IPS-18c (cell line): Measurements from ENCODE around the gene IGSF9.
A peak's percentile ranks its signal among the peaks of the same experiment; 100 is the strongest.

Source experiments
- H3K4me3 ChIP-seq: 2 replicates; pipeline ENCODE4 v1.7.0; 2013; ENCODE audit warnings: low read depth, mild to moderate bottlenecking, low read length, moderate library complexity; ENCODE audit not compliant: insufficient read depth
- H3K9me3 ChIP-seq: one replicate; pipeline ENCODE4 v1.6.1; 2013; ENCODE audit warnings: mild to moderate bottlenecking, low read length, moderate library complexity; ENCODE audit not compliant: control insufficient read depth, insufficient read depth

IGSF9 gene

DNA sequence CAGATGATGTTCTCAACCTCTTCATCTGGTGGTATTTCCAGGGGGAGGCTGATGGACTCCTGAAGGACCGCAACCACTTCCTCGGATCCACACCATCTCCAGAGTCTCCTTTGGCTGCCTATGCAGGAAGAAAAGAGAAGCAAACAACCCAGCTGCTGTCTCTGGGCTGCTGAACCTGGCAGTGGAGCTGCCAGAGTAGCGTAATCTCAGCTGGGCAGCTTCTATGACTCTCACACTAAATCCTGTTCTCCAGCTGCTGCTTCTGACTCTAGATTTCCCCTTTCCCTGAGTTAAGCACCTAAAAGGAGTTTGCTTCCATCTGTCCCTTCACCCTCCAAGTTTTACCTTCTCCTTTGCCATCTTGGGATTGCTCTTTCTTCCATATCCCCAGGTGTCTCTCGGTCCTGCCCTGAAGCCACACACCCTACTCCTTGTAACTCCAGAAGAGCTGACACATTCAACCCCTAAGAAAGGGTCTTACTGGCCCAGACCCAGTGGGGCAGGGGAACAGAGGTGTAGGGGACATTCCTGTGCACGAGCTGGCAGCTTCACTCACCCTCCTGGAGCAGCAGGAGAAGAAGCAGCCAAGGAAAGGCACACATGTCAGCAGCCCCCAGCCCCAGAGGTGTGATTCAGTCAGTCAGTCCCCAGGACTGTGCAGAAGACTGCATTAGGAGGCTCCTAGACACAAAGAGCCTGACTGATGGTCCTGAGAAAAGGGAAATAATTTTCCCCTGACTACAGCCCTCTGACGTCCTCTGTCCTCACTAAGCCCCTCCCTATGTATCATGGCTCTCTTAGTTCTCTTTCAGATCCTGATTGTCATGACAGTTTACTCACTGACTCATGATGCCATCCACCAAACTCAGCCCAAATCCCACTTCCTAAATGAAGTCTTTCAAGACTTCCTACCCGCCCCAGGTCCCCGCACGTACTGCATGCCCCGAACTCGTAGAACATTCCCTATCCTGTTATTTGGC, 8.4 kb upstream of the IGSF9 start, which contains the start of gene SLAMF9:
SLAMF9 (minus strand) TSS at position 702 of the 980 bp plus-strand sequence; CDS start at position 602, 100 bp downstream.
- Histone ChIP-seq H3K4me3 (no peak within 1 kb of the TSS), H3K9me3 (no peaks in the 10 kb centered on the region)

DNA sequence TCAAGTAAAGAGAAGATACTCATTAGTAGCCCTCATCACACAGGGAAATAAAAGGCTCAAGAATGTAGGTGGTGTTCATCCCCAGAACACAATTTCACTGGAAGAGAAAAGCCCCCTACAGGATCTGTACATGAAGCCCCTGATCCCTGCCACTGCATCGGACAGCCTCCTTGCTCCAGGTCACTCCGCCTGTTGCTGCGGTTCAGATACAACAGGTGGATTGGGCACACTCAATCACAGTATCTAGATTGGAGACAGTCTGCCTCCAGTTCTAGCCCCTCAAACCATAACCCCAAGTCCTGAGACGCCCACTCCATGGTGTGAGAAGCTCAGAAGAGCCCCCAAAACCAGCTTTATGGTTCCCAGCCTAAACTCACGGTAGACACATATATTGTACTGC, 7.5 kb upstream of the IGSF9 start:
- no peak overlapping the region for H3K4me3 ChIP-seq
- H3K9me3 ChIP-seq: no peaks in the 10 kb centered on the region

- Histone ChIP-seq H3K9me3 (no peaks in the 10 kb centered on the region), H3K4me3 (no peak overlapping the region)
These were observed 6.1 kb upstream of the IGSF9 start for GRCh38 chr1:159951551-159951950.

DNA sequence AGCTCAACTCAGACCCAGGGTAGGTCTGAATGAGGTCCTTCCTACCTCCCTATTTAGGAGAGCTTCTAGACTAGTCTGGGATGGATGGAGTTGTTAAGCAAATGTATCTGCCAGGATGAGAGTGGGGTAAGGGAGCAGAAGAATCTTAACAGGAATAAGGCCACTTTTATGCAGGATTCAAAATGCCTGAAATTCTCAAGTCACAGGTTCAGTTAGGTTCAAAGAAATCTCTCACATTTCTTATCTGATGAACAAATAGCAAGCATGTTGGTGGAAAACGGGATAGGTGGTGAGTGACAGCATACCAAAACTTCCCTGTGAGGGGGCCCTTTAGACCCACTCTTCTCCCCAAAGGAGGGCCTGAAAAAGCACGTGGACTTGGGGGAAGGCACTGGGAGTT, 5.6 kb upstream of the IGSF9 start:
- no peaks in the 10 kb centered on the region for H3K9me3 ChIP-seq
- no peak overlapping the region for H3K4me3 ChIP-seq

GRCh38 chr1:159949981-159950381, 4.6 kb upstream of the IGSF9 start:
- H3K4me3 ChIP-seq: no peak overlapping the region

DNA sequence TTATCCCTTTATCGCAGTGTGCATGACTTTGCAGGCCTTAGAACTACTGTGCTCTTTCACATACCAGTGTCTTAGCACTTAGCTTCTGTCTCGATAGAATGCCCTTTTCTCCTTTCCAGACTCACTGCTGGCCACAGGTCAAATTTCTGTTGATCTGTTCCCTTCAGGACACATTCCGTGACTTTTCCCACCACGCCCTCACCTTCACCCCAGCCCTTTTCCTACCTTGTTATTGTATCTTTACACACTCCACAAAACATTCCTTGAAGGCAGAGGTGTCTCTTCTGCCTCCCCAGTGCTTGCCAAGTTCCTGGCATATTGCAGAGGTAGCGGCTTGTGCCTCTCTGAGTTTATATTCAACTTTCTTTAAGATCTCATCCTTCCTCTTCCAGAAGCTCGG, 3.7 kb upstream of the IGSF9 start:
- Histone ChIP-seq H3K4me3 (no peak overlapping the region), H3K9me3 (no peaks in the 10 kb centered on the region)

More at GRCh38 chr1:159949981-159950381, 4.6 kb upstream of the IGSF9 start:
- H3K9me3 ChIP-seq: no peaks in the 10 kb centered on the region

- Histone ChIP-seq H3K4me3 (no peak overlapping the region), H3K9me3 (no peaks in the 10 kb centered on the region)
These were observed 2.5 kb upstream of the IGSF9 start for GRCh38 chr1:159947942-159948341.

DNA sequence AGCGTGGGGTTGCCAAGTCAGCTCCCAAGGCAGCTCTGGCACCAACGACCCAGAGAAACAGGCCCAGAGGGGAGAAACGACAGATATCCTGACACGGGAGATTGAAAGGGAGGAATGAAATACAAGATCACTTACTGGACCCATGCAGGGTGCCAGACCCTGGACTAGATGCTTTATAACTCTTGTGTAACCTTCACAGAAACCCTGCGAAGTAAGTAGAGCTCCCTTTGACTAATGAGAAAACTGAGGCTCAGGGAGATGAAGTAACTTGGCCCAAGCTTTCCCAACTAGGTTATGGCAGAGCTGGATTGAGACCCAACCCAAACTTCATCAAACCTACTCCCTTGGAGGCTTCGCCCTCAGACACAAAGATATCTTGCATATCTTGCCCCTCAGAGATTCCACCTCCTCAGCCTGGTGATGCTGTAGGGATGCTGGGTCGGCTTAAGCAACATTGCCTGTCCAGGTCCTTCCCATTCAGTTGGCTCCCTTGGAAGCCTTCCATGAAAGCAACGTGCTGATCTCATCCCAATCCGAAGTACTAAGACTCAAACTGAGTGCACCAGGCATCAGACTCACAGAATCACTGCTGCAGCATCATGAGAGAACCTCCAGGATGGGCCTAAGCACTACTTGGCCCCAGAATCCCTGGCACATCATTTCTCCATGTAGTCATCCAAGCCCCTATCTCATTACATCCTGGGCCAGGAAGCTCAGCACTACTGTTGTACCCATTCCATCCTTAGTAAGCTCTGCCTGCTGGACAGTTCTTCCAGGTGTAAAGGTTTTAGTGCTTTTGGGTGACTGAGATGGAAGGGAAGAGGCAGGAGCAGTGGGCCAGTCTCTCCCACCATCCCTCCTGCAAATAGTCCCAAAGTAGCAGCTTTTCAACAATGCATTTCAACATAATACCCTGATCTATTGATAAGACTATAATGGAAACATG, 1.1 kb upstream of the IGSF9 start:
- peak overlapping the region; percentile 72 for H3K4me3 ChIP-seq
- no peaks in the 10 kb centered on the region for H3K9me3 ChIP-seq

DNA sequence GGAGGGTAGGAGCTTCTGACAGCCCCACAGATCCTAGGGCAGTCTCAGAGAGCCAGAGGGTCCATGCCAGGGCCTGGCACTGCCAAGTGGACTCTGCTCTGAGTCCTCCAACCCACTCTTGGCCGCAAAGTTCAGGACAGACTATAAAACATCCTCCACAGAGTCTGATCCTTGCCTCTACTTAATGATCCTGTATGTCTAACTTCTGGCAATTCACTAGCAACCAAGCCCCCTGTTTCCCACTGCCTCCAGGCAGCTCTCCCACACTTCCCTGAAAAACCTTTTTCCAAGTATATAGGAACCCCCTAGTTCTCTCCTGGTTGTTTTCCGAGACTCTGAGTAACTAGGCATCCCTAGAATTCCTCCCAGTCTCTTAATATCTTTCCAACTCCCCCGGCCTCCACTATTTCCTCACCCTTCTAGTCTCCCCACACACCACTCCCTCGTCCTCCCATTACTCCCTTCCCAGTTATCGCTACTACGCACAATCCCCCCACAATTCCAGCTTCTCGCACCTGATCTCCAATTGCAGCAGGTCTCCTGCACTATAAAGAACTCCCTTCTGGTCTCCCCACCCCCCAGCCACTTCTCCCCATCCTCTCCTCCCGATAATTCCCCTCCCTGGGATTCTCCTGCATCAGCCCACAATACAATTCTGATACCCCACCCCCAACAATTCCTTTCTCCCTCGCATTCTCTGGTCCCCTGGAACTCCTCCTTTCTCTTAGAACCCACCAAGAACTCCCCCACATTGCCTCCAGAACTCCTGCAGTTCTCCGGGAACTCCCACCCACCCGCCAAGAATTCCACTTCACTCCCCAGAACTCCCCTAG, 574 bp downstream of the IGSF9 start:
- H3K9me3 ChIP-seq: no peaks in the 10 kb centered on the region
- peak overlapping the region; percentile 72 for H3K4me3 ChIP-seq

DNA sequence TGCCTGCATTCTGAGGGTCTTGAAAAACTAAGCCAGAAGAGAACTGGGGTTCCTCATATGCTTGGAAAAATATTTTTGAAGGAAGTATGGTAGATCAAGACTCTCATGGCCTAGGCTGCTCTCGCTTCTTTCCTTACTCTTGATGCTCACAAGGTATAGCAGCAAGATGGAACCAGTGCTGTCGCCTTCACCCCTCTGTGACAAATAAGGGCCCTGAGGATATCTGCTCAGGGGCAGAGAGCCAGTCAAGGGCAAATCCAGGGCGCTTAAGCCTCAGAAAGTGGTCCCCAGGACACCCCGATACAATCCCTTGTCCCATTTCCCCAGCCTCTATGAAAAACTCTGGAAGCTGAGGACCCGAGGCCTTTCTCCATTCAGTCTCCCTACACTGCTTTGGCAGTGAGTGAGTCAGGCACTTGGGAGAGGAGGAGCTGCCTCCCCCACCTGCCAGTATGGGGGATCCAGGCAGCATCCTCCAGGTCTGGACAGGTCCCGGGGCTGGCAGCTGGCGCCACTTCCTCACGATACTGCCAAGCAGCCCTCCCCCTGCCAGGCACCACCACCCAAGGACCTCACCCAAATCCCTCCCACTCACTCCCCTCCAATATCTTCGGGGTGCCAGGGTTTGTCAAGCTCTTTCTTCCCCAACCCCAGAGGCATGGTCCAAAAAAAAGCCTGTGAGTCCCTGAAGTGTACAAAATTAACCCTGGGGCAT, 1.3 kb downstream of the IGSF9 start:
- H3K4me3 ChIP-seq: peak overlapping the region; percentile 72

DNA sequence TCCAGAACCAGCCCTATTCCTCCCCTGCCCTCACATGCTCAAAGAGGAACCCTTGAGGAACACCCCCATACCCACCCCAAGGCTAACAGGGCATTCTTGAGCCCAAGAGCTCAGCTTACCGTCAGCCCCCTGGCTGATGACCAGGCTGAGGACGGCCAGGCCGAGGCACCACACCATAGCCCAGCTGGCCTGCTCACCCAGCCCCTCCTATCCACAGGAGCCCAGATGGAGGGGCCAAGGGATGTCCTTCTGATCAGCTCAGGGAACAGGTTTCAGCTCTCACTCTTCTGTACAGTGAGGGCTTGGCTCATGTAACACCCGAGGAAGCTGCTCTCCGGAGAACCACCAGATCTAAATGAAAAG, 2.2 kb downstream of the IGSF9 start:
- H3K9me3 ChIP-seq: no peaks in the 10 kb centered on the region
- no peak overlapping the region for H3K4me3 ChIP-seq

More for the DNA sequence above, 1.3 kb downstream of the IGSF9 start:
- no peaks in the 10 kb centered on the region for H3K9me3 ChIP-seq

GRCh38 chr1:159942632-159943277, 2.7 kb downstream of the IGSF9 start:
- H3K4me3 ChIP-seq: no peak overlapping the region
- H3K9me3 ChIP-seq: no peaks in the 10 kb centered on the region

DNA sequence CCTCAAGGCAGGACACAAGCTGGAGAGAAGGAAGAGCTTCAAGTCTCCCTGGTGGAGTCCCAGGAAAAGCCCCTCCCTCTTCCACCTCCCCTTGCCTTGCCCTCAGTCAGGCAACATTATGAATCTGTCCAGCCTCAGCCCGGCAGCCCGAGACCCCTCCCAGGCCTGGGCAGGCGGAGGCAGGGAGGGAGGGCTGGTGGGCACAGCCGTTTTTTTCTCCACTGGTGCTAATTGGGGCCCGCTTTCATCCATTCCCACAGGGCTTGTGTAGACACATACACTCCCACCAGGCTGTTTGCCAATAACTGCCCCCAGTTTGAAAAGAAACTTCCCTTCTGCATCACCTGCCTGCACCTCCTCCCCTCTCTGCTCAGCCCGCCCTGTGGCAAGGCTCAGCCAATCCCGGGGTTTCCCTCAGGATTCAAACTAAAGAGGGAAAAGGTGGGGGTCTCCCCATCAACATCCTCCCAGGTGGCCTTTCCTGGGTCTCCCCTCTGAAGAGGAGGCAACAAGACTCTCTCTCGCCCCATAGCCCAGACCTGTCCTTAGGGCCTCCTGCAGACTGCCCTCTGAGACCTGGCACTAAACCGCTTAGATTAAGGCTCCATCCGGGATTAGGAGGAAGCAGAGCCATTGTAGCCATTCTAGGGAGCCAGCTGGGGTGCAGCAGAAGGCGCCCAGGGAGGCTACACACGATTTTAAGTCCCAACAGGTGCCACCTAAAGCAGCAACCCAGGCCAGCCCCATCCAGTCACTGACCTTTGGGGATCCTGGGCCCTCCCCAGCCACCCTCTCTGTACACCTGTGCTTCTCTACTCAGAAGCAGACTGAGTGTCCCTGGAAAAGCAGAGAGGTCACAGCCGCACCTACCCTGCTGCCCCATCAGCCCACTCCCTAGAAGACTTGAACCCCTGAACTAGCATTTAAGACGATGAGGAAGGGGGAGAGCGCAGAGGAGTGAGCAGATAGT, 3.5 kb downstream of the IGSF9 start:
- H3K9me3 ChIP-seq: no peaks in the 10 kb centered on the region

DNA sequence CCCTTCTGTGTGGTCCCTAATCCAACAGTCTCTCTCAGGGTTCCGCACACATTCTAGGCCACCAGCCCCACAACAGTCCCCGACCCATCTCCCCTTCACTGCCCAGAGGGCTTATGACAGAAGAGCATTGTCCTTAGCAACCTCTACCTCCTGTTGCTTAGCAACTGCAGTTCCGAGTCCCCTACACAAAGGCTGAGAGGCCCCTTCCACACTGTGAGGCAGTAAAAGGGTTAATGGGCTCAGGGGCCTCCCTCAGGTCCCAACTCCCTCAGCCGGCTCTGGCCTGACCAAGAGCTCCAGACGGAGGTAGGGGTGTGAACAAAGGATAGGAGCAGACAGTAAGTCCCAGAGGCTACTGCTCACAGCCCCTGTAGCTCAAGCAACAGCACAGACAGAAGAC, 4.3 kb downstream of the IGSF9 start:
- H3K4me3 ChIP-seq: no peak overlapping the region
- no peaks in the 10 kb centered on the region for H3K9me3 ChIP-seq

More for the DNA sequence above, 3.5 kb downstream of the IGSF9 start:
- no peak overlapping the region for H3K4me3 ChIP-seq
